Ovary (tissue), 9 donors: ENCODE data around the gene EFNB3. TPM values are rescaled to one million over a fixed set of nuclear protein-coding genes. Genes with fewer than 3 reads are reported as not detected.

ENCODE experiments used
- DNase-seq, 5 donors: peaks; one replicate each; pipeline ENCODE4 v3.0.0-alpha.2; 2019 to 2020
- H3K27ac ChIP-seq, 2 donors: fragments of 200-600 bp; one replicate each; pipeline versions ENCODE4 v1.5.1 to v1.8.0; 2019 to 2022
- H3K27me3 ChIP-seq: fragments of 200-600 bp; one replicate; pipeline ENCODE4 v1.8.0; 2022
- H3K36me3 ChIP-seq: fragments of 200-600 bp; sonication (generic); one replicate; pipeline ENCODE4 v1.5.1; 2019
- H3K4me1 ChIP-seq: one replicate; pipeline ENCODE4 v1.8.1; 2013; ENCODE audit warnings: mild to moderate bottlenecking, moderate library complexity; ENCODE audit not compliant: insufficient read depth
- H3K4me3 ChIP-seq: fragments of 200-600 bp; sonication (generic); one replicate; pipeline ENCODE4 v1.5.1; 2017
- H3K9me3 ChIP-seq, 2 donors: fragments of 200-600 bp in 1 of 2; sonication (generic) in 1 of 2; one replicate each; pipeline versions ENCODE4 v1.5.1 to v1.8.1; 2013 to 2019; ENCODE audit warnings: mild to moderate bottlenecking in 1 of 2, moderate library complexity in 1 of 2
- EP300 ChIP-seq: sonication (generic); formaldehyde crosslinking; IDR thresholded peaks from one replicate; pipeline ENCODE4 v1.6.1; 2017; ENCODE audit warnings: antibody characterized with exemption
- POLR2A ChIP-seq: fragments of 450-650 bp; IDR thresholded peaks from one replicate; pipeline ENCODE4 v1.6.1; 2017; ENCODE audit warnings: antibody characterized with exemption, mild to moderate bottlenecking, moderate library complexity
- WGBS, 3 donors: extraction: QIAGEN DNeasy Blood & Tissue Kit in 1 of 3; methylation state at CpG; one replicate each; pipeline versions ENCODE4 v1.1.5 to v1.1.7; 2013 to 2017; 5-methylcytosine and 5-hydroxymethylcytosine counted together
- intact Hi-C, 4 donors: fragments of 100-400 bp; cut with DNase I; formaldehyde crosslinking; loops; one replicate each; pipeline versions ENCODE4 v1.11.0 to v1.15.1; 2022 to 2023
- polyA plus RNA-seq, 2 donors: library from polyadenylated mRNA; stranded (reverse); fragments of 200-250 nt in 1 of 2; fragments of 350-450 nt in 1 of 2; fragmentation: Illumina TruSeq in 1 of 2; extraction: RNeasy Lipid Tissue Mini Kit (QIAGEN cat#74804) in 1 of 2; gene quantifications; one replicate each; pipeline ENCODE4 v1.2.3, GENCODE V29; 2013 to 2014
- total RNA-seq, 7 donors: library from RNA; depleted of rRNA in 2 of 7; stranded (reverse); fragments of >200 nt in 2 of 7; fragmentation: NEBNext Ultra II Directional in 3 of 7; extraction: Animal tissue kit (Norgen Biotek cat#: 25700) in 3 of 7; gene quantifications; one replicate each; pipeline versions ENCODE4 v1.1.0 to v1.2.4, GENCODE V29; 2016 to 2023
- TF ChIP-seq, protein P1 (sequence below), 3 donors: fragments of 450-650 bp in 2 of 3; fragments of 200-600 bp in 1 of 3; IDR thresholded peaks; one replicate each; pipeline versions ENCODE4 v1.5.1 to v1.8.0; 2016 to 2022; ENCODE audit warnings: antibody characterized with exemption in 3 of 3, mild to moderate bottlenecking in 1 of 3
- donor health status: DM: no; HTN: no; CAD: no; lungs with moderate emphysema.
- donor health status: DM: no; HTN: no; CAD: no.
- donor health status: Bipolar disorder and iron deficiency.
- donor health status: DM: yes; HTN: yes; CAD: no.
- donor health status: DM: no; HTN: no; CAD: no.
- donor health status: DM: yes; HTN: yes; CAD: no.

EFNB3 gene
- total and polyA plus RNA-seq, 9 donors = 1.6 to 11.7 (median 3.8) TPM

GRCh38 chr17:7748076-7748775, 43.2 kb downstream of the EFNB3 start:
- TF ChIP-seq EP300 = no peak
- TF ChIP-seq, protein P1, sequence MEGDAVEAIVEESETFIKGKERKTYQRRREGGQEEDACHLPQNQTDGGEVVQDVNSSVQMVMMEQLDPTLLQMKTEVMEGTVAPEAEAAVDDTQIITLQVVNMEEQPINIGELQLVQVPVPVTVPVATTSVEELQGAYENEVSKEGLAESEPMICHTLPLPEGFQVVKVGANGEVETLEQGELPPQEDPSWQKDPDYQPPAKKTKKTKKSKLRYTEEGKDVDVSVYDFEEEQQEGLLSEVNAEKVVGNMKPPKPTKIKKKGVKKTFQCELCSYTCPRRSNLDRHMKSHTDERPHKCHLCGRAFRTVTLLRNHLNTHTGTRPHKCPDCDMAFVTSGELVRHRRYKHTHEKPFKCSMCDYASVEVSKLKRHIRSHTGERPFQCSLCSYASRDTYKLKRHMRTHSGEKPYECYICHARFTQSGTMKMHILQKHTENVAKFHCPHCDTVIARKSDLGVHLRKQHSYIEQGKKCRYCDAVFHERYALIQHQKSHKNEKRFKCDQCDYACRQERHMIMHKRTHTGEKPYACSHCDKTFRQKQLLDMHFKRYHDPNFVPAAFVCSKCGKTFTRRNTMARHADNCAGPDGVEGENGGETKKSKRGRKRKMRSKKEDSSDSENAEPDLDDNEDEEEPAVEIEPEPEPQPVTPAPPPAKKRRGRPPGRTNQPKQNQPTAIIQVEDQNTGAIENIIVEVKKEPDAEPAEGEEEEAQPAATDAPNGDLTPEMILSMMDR (IDR thresholded peaks at IDR 0.05) = no peak
- no peak for TF ChIP-seq POLR2A
- H3K27ac ChIP-seq = no peak overlapping the region
- no peaks in the 10 kb centered on the region for H3K27me3 ChIP-seq
- peak in 1 of 5 donors; percentile 17 for DNase-seq
- no peak overlapping the region for H3K4me3 ChIP-seq
- intact Hi-C loops = loop anchor here in 3 of 4 donors (5.0 to 10.0 kb wide), 4 partner anchors 69 to 307 kb away; partner anchors contain the start of genes CYB5D1 (in 1 of the 3), NAA38 (in 1 of the 3) and TMEM88 (in 1 of the 3)
- 14 to 22% (median 14%) methylated on average over 10 of the region's 10 CpGs for WGBS, 3 donors
- H3K9me3 ChIP-seq = no peaks in the 10 kb centered on the region
- H3K4me1 ChIP-seq = peaks cover 3% of the 10 kb centered on the region
- no peaks in the 10 kb centered on the region for H3K36me3 ChIP-seq

DNA sequence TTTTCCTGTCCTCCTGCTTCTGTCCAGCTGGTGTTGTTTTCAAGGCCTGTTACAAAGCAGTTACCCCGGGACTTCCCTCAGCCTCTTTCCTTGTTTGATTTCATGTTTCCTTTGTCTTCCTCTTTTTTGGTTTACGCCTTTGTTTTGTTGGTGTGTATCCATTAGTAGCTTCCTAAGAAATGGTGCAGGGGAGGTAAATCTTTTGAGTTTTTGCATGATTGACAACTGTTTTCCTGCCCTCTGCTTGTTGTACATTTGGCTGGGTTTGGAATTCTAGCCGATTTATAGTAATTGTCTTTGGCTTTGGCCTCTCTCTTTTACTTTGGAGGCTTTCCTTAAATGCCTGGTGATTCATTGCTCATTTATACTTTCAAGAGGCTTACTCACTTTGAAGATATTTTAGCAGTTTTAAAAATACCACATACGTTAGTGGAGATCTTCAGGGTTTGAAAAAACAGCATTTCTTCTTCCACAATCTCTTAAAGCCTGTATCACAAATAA, 45.4 kb downstream of the EFNB3 start:
- H3K27ac ChIP-seq = no peak overlapping the region

GRCh38 chr17:7754656-7755055, 49.7 kb downstream of the EFNB3 start:
- intact Hi-C loops = no loop called here
- Histone ChIP-seq H3K4me3 (no peak overlapping the region), H3K4me1 (no peaks in the 10 kb centered on the region), H3K9me3 (no peaks in the 10 kb centered on the region), H3K27ac (no peak overlapping the region), H3K36me3 (no peaks in the 10 kb centered on the region), H3K27me3 (no peaks in the 10 kb centered on the region)
- no peak for DNase-seq
- TF ChIP-seq, protein P1 (IDR thresholded peaks at IDR 0.05) = no peak
- TF ChIP-seq EP300 (no peak), POLR2A (no peak)
- WGBS, 3 donors = 79 to 84% (median 81%) methylated on average over 5 to 8 of the region's 8 CpGs

More for the DNA sequence above, 45.4 kb downstream of the EFNB3 start:
- WGBS, 3 donors = 27 to 31% (median 29%) methylated on average over 4 of the region's 4 CpGs
- no peaks in the 10 kb centered on the region for H3K9me3 ChIP-seq
- no peaks in the 10 kb centered on the region for H3K36me3 ChIP-seq
- no peak overlapping the region for H3K4me3 ChIP-seq
- TF ChIP-seq, protein P1 (IDR thresholded peaks at IDR 0.05) = no peak
- TF ChIP-seq EP300 = no peak
- TF ChIP-seq POLR2A = no peak
- no peaks in the 10 kb centered on the region for H3K27me3 ChIP-seq
- no peak for DNase-seq
- H3K4me1 ChIP-seq = peaks cover 3% of the 10 kb centered on the region
- intact Hi-C loops = no loop called here

- H3K4me1 ChIP-seq = no peaks in the 10 kb centered on the region
- WGBS, 3 donors = 60 to 63% (median 62%) methylated on average over 9 of the region's 9 CpGs
- intact Hi-C loops = no loop called here
- no peaks in the 10 kb centered on the region for H3K9me3 ChIP-seq
- TF ChIP-seq, protein P1 (IDR thresholded peaks at IDR 0.05) = no peak
- TF ChIP-seq EP300 (no peak), POLR2A (no peak)
- H3K36me3 ChIP-seq = no peaks in the 10 kb centered on the region
- H3K4me3 ChIP-seq = no peak overlapping the region
- no peaks in the 10 kb centered on the region for H3K27me3 ChIP-seq
- DNase-seq = no peak
- H3K27ac ChIP-seq = no peak overlapping the region
These were observed 50.3 kb downstream of the EFNB3 start for GRCh38 chr17:7755095-7755890.
